C4-2B (cell line): Measurements from ENCODE around the gene RIN3.

Source experiments
- CTCF ChIP-seq: fragments of 450-650 bp; conservative IDR thresholded peaks from 2 replicates; pipeline ENCODE4 v1.5.1; 2017; ENCODE audit warnings: mild to moderate bottlenecking
- ZFX ChIP-seq: fragments of 450-650 bp; IDR thresholded peaks from 2 replicates; pipeline ENCODE4 v1.6.1; 2017

- TF ChIP-seq CTCF: no peak
- TF ChIP-seq ZFX: no peak
Observed at GRCh38 chr14:92496191-92496857, 17.3 kb upstream of the RIN3 start.
